ENCODE measurements around the gene MKNK2. TPM values are rescaled to one million over a fixed set of nuclear protein-coding genes. Genes with fewer than 3 reads are reported as not detected.
A peak's percentile ranks its signal among the peaks of the same experiment; 100 is the strongest.
"Not testable (repeated sequence)": the region's sequence is repeated elsewhere in the genome, so short reads cannot be mapped to it uniquely, and the experiment has no call there.

Gene MKNK2
- total RNA-seq, 1 donor from 2014 or later: 32.4 TPM

DNA sequence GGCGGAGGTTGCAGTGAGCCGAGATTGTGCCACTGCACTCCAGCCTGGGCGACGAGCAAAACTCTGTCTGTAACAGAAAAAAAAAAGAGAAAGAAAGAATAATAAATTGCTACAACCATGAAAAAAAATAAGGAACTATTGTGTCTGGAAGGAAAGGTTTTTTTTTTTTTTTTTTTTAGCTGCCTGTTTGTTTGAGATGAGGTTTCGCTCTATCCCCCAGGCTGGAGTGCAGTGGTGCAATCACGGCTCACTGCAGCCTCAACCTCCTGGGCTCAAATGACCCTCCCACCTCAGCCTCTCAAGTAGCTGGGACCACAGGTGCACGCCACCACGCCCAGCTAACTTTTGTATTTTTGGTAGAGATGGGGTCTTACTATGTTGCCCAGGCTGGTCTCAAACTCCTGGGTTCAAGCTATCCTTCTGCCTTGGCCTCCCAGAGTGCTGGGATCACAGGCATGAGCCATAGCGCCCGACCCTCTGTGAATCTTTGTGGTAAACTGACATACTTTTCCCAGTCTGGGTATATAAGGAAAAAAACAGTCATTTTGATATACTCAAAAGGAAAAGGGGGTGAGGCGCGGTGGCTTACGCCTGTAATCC is 41.0 kb upstream of the MKNK2 start:
- H3K4me3 ChIP-seq (ENCODE audit: low read length in 3 of 3); H3K9me3 ChIP-seq (ENCODE audit: control insufficient read depth in 3 of 3, low read length in 3 of 3); H3K27me3 ChIP-seq (ENCODE audit: control insufficient read depth in 3 of 3, insufficient read depth in 3 of 3, low read length in 3 of 3); H3K9ac ChIP-seq (ENCODE audit: low read depth in 1 of 3, low read length in 3 of 3); H3K36me3 ChIP-seq (ENCODE audit: control insufficient read depth in 3 of 3, insufficient read depth in 3 of 3, low read length in 3 of 3): not testable (repeated sequence)
- peak overlapping the region; percentile 3 for H3K27ac ChIP-seq (ENCODE audit: low read depth, low read length)
- peaks cover 25 to 60% (median 38%) of the 10 kb centered on the region in 3 donors for H3K4me1 ChIP-seq (ENCODE audit: control insufficient read depth in 3 of 3, insufficient read depth in 3 of 3, low read length in 3 of 3)

DNA sequence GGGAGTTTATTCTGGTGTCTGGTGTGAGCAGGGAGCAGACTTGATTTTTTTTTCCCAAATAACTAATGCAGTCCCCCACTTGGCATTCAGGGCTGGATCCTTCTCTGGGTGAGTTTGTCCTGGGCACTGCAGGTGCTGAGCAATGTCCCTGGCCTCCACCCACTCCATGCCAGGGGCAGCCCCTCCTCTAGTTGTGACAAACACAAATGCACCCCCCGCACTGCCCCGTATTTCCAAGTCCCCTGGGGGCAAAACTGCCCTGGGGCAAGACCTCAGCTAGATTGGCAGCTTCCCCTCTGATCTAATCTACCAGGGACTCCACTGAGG is 38.6 kb upstream of the MKNK2 start:
- peak overlapping the region; percentile 33 to 43 (median 38) for H3K9ac ChIP-seq (ENCODE audit: low read depth in 1 of 3, low read length in 3 of 3)
- peaks cover 18 to 53% (median 34%) of the 10 kb centered on the region in 3 donors for H3K4me1 ChIP-seq (ENCODE audit: control insufficient read depth in 3 of 3, insufficient read depth in 3 of 3, low read length in 3 of 3)
- H3K27ac ChIP-seq (ENCODE audit: low read depth, low read length): peak overlapping the region; percentile 54
- H3K9me3 ChIP-seq (ENCODE audit: control insufficient read depth in 3 of 3, low read length in 3 of 3): no peaks in the 10 kb centered on the region
- no peak overlapping the region for H3K4me3 ChIP-seq (ENCODE audit: low read length in 3 of 3)
- H3K36me3 ChIP-seq (ENCODE audit: control insufficient read depth in 3 of 3, insufficient read depth in 3 of 3, low read length in 3 of 3): peaks cover 0 to 5% (median 4%) of the 10 kb centered on the region in 3 donors
- H3K27me3 ChIP-seq (ENCODE audit: control insufficient read depth in 3 of 3, insufficient read depth in 3 of 3, low read length in 3 of 3): no peaks in the 10 kb centered on the region

DNA sequence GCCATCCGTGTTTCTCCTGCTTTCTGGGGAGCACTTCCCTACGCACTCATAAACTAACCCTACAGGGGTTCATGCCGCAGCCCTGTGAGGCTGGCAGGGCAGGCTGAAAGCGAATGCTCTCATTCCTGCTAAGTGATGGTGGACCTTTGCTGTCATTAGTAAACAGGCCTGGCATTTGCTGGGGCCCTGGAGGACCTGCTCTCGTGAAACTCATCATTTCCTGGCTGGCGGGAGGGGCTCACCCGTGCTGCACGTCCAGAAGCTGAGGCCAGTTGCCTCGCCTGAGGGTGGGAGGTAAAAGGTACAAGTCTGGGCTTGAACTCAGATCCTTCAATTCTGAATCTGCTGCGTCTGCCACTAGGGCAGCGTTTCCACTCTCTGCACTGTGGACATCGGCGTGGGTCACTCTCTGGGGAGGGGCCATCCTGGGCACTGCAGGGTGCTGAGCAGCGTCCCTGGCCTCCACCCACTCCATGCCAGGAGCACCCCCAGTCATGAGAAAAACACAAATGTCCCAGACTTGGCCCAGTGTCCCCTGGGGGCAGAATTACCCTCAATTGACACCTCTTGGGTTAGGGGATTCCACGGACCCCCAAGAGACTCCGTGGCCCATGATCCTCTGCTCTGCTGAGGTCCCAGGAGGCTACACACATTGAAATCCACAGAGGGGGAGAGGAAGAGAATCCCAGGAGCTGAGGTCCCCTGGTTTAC is 38.1 kb upstream of the MKNK2 start:
- Histone ChIP-seq H3K27ac (ENCODE audit: low read depth, low read length) (no peak overlapping the region), H3K4me1 (ENCODE audit: control insufficient read depth in 3 of 3, insufficient read depth in 3 of 3, low read length in 3 of 3) (peaks cover 14 to 48% (median 28%) of the 10 kb centered on the region in 3 donors), H3K27me3 (ENCODE audit: control insufficient read depth in 3 of 3, insufficient read depth in 3 of 3, low read length in 3 of 3) (no peaks in the 10 kb centered on the region), H3K9me3 (ENCODE audit: control insufficient read depth in 3 of 3, low read length in 3 of 3) (no peaks in the 10 kb centered on the region), H3K36me3 (ENCODE audit: control insufficient read depth in 3 of 3, insufficient read depth in 3 of 3, low read length in 3 of 3) (peaks cover 0 to 5% (median 4%) of the 10 kb centered on the region in 3 donors), H3K9ac (ENCODE audit: low read depth in 1 of 3, low read length in 3 of 3) (peak overlapping the region in 2 of 3 donors; percentile 25 to 43), H3K4me3 (ENCODE audit: low read length in 3 of 3) (no peak overlapping the region)

DNA sequence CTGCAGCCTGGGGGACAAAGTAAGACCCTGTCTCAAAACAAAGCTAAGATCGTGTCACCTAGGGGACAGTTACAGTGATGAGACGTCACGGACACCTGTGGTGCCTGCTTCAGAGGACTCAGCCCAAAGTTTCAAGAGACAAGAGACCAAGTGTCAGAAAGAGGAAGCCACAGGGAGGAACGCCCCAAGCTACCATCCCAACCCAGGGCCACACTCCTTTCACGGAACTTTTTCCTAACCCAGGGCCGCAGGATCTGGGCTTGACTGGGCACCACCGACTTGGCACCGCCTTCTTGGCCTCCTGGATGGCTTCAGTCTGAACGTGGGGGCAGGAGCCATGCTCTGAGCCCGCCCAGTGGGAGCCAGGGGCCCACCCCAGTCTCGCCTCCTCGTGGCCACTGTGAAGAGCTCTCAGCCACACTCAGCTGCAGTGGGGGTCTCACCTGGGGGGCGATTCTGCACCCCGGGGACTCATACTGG is 36.6 kb upstream of the MKNK2 start:
- Histone ChIP-seq H3K9ac (ENCODE audit: low read depth in 1 of 3, low read length in 3 of 3) (no peak overlapping the region), H3K27ac (ENCODE audit: low read depth, low read length) (no peak overlapping the region), H3K27me3 (ENCODE audit: control insufficient read depth in 3 of 3, insufficient read depth in 3 of 3, low read length in 3 of 3) (no peaks in the 10 kb centered on the region), H3K36me3 (ENCODE audit: control insufficient read depth in 3 of 3, insufficient read depth in 3 of 3, low read length in 3 of 3) (peaks cover 2 to 8% (median 5%) of the 10 kb centered on the region in 3 donors), H3K4me3 (ENCODE audit: low read length in 3 of 3) (no peak overlapping the region), H3K9me3 (ENCODE audit: control insufficient read depth in 3 of 3, low read length in 3 of 3) (no peaks in the 10 kb centered on the region), H3K4me1 (ENCODE audit: control insufficient read depth in 3 of 3, insufficient read depth in 3 of 3, low read length in 3 of 3) (peaks cover 14 to 45% (median 31%) of the 10 kb centered on the region in 3 donors)

DNA sequence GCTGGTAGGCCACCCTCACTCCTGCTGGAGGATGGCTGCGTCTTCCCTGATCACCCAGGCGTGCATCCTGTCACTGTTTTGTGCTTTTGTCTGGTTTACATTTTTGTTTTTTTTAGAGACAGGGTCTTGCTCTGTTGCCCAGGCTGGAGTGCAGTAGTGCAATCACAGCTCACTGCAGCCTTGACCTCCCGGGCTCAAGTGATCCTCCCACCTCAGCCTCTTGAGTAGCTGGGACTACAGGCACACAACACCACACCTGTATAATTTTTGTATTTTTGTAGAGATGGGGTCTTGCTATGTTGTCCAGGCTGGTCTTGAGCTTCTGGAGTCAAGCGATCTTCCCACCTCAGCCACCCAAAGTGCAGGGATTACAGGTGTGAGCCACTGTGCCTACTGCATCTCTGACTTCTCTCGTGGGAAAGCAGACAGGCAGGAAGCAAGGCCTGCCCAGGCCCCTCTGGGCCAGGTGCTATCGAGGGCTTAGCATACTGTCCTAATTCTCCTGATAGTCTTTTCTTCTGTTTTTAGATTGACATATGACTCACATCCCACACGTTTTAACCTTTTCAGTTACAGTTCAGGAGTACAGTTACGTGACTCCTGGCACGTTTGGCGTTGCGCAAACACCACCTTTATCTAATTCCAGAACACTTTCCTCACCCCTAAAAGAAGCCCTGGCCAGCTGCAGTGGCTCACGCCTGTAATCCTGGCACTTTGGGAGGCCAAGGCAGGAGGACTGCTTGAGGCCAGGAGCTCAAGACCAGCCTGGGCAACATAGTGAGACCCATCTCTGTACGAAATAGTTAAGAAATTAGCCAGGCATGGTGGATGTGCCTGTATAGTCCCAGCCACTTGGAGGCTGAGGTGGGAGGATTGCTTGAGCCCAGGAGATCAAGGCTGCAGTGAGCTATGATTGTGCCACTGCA is 35.9 kb upstream of the MKNK2 start:
- H3K36me3 ChIP-seq (ENCODE audit: control insufficient read depth in 3 of 3, insufficient read depth in 3 of 3, low read length in 3 of 3); H3K27me3 ChIP-seq (ENCODE audit: control insufficient read depth in 3 of 3, insufficient read depth in 3 of 3, low read length in 3 of 3); H3K9me3 ChIP-seq (ENCODE audit: control insufficient read depth in 3 of 3, low read length in 3 of 3); H3K4me3 ChIP-seq (ENCODE audit: low read length in 3 of 3); H3K9ac ChIP-seq (ENCODE audit: low read depth in 1 of 3, low read length in 3 of 3); H3K27ac ChIP-seq (ENCODE audit: low read depth, low read length): not testable (repeated sequence)
- peaks cover 14 to 46% (median 31%) of the 10 kb centered on the region in 3 donors for H3K4me1 ChIP-seq (ENCODE audit: control insufficient read depth in 3 of 3, insufficient read depth in 3 of 3, low read length in 3 of 3)

DNA sequence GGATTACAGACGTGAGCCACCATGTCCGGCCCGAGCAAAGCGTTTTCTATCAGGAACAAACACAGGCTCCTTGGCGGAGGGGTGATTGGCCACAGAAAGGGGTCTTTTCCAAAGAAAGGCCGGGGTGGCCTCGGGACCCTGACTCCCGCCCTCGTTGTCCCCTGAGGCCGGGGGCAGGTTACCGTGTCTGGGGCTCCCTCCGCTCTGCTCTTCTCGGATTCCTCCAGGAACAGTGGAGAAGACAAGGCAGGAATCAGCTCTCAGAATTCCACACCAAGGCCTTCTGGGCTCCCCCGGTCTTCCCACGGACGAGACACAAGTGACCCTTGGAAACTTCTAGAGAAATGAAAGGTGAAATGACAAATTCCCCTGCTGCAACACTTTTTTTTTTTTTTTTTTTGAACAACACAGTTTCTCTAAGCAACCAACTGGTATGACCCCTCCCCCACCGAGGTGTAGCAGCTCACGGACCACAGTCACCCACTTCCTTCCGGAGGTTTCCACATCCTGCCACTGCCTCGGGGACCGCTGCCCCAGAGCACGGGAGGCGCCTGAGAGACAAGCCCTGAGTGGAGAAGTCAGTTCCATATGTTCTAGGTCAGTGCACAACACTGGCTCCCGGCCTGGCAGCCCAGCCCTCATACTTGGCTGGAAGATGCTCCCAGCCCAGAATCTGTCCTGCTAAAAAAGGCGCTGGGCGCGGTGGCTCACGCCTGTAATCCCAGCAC is 34.1 kb upstream of the MKNK2 start:
- Histone ChIP-seq H3K36me3 (ENCODE audit: control insufficient read depth in 3 of 3, insufficient read depth in 3 of 3, low read length in 3 of 3) (peaks cover 5 to 10% (median 8%) of the 10 kb centered on the region in 3 donors), H3K27me3 (ENCODE audit: control insufficient read depth in 3 of 3, insufficient read depth in 3 of 3, low read length in 3 of 3) (no peaks in the 10 kb centered on the region), H3K27ac (ENCODE audit: low read depth, low read length) (peak overlapping the region; percentile 40), H3K9me3 (ENCODE audit: control insufficient read depth in 3 of 3, low read length in 3 of 3) (no peaks in the 10 kb centered on the region), H3K9ac (ENCODE audit: low read depth in 1 of 3, low read length in 3 of 3) (no peak overlapping the region), H3K4me3 (ENCODE audit: low read length in 3 of 3) (no peak overlapping the region), H3K4me1 (ENCODE audit: control insufficient read depth in 3 of 3, insufficient read depth in 3 of 3, low read length in 3 of 3) (peaks cover 6 to 34% (median 22%) of the 10 kb centered on the region in 3 donors)

DNA sequence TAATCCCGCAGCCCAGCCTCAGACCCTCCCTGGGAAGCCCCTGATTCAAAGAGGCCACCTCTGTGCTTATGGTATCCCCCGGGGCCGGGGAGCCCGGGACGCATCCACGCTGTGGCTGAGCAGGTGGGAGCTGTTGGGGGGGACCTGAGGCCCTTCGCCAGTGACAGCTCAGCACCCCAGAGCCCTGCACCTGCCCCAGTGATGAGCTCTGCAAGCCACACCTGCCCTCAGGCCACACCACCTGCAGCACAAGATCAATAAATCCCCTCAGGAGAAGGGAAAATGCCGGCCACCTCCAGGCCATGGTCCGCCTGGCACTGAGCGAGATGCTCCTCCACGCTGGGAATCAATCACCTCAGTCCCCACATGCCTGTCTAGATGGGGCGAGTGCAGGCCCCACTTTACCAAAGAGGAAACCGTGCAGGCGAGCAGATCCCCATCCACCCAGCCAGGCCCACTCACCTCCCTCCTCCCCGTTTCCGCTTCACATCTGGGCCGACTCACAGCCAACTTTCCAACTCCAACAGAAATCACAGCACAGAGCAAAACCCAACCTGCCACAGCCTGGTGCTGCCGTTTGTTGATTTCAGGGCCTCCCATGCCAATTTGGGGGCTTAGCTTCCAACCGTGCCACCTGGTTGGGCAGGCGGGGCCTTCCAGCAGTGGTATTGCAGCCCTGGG is 32.3 kb upstream of the MKNK2 start:
- Histone ChIP-seq H3K4me1 (ENCODE audit: control insufficient read depth in 3 of 3, insufficient read depth in 3 of 3, low read length in 3 of 3) (peaks cover 0 to 22% (median 12%) of the 10 kb centered on the region in 3 donors), H3K27ac (ENCODE audit: low read depth, low read length) (no peak overlapping the region), H3K9ac (ENCODE audit: low read depth in 1 of 3, low read length in 3 of 3) (no peak overlapping the region), H3K27me3 (ENCODE audit: control insufficient read depth in 3 of 3, insufficient read depth in 3 of 3, low read length in 3 of 3) (no peaks in the 10 kb centered on the region), H3K4me3 (ENCODE audit: low read length in 3 of 3) (no peak overlapping the region), H3K36me3 (ENCODE audit: control insufficient read depth in 3 of 3, insufficient read depth in 3 of 3, low read length in 3 of 3) (peaks cover 5 to 19% (median 15%) of the 10 kb centered on the region in 3 donors), H3K9me3 (ENCODE audit: control insufficient read depth in 3 of 3, low read length in 3 of 3) (no peaks in the 10 kb centered on the region)

DNA sequence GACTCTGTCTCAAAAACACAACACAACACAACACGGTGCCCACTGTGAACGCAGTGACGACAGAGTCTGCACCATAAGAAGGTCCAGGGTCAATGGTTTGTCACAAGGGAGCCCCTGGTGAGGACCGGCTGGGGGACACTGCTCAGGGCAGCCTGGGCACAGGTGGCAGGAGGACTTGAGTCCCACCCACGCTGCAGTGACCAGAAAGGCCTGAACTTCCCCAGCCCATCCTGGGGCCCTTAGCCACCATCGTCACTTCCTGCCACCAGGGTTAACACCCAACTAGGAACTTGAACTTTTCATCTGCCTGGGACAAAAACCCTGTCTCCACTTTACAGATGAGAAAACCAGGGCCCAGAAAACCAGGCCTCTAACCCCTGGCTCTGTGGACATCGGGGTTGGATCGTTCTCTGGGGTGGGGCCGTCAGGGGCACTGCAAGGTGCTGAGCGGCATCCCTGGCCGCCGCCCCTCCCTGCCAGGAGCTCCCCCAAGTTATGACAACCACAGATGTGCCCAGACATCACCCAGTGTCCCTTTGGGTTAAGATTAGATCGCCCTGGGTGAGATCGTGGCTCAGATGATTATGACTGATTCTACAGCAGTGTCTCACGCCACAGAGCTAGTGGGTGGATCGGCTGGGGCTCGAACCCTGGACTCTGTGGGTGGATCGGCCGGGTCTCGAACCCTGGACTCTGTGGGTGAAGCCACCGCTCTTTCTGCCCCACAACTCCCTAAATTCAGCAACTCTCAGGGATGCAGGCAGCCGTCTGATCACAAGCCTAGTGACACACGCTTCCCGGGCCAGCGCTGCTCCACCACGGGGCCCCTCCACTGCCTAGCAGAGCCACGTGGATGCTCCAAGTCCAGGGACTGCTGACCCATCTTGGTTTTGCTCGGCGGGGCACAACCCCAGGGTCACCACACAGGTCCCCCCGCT is 31.1 kb upstream of the MKNK2 start:
- Histone ChIP-seq H3K4me1 (ENCODE audit: control insufficient read depth in 3 of 3, insufficient read depth in 3 of 3, low read length in 3 of 3) (peaks cover 0 to 12% (median 7%) of the 10 kb centered on the region in 3 donors), H3K4me3 (ENCODE audit: low read length in 3 of 3) (no peak overlapping the region), H3K36me3 (ENCODE audit: control insufficient read depth in 3 of 3, insufficient read depth in 3 of 3, low read length in 3 of 3) (peaks cover 12 to 28% (median 27%) of the 10 kb centered on the region in 3 donors), H3K9me3 (ENCODE audit: control insufficient read depth in 3 of 3, low read length in 3 of 3) (no peaks in the 10 kb centered on the region), H3K9ac (ENCODE audit: low read depth in 1 of 3, low read length in 3 of 3) (no peak overlapping the region), H3K27ac (ENCODE audit: low read depth, low read length) (peak overlapping the region; percentile 44), H3K27me3 (ENCODE audit: control insufficient read depth in 3 of 3, insufficient read depth in 3 of 3, low read length in 3 of 3) (no peaks in the 10 kb centered on the region)
